NOMO-1 treated with DMSO at 0.1 percent for 48 hours (cell line): ENCODE results near the gene TCEAL1.
"Not testable (repeated sequence)": the region's sequence is repeated elsewhere in the genome, so short reads cannot be mapped to it uniquely, and the experiment has no call there.

Source experiments
- DNase-seq: peaks from one replicate; lab custom pipeline; 2025; ENCODE audit not compliant: unreplicated experiment; lab: John Stamatoyannopoulos, UW

Gene TCEAL1

GRCh38 chrX:103631145-103631544 lies 2.4 kb downstream of the TCEAL1 start:
- no peak for DNase-seq

GRCh38 chrX:103635436-103635835 lies 6.7 kb downstream of the TCEAL1 start:
- DNase-seq = no peak

- no peak for DNase-seq
These were observed 9.0 kb downstream of the TCEAL1 start for GRCh38 chrX:103637604-103638338.

DNA sequence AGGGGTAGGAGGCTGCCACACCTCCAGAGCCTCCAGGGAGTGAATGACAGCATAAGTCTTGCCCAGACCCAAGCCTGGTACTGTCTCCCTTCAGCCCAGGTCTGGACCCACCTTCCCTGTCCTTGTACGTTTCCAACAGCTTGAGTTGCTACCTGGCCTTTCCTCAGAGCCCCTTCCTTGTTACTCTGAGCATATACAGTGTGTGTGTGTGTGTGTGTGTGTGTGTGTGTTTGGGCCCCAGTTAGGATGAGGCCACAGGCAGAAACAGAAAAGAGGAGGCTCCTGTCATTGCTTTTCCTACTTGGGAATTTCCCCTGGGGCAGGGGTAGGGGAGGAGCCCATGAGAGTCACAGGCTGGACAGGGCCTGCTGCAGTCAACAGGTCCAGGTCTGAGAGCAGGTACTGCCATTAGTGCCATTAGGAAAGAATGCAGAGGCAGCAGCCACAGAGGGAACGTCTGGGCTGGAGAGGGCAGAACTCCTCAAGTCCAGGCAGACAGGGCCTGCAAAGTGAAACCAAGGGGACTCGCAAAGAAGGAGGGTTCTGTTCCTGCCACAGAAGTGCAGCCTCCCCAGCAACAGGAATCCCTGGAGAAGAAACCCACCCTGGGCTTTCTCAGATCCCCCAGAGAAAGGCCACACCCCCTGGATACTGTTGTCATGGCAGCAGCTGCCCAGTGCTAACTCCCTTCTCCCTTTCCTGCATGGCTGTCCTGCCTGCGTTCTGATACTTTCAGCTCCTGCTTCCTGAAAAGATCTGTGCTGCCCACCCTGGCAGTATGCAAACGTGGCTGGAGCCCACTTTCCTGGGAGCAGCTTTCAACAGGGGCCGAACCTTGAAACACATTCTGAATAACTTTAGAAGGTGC lies 9.9 kb downstream of the TCEAL1 start:
- DNase-seq = not testable (repeated sequence)

GRCh38 chrX:103640401-103641155 lies 11.8 kb downstream of the TCEAL1 start:
- no peak for DNase-seq

GRCh38 chrX:103644125-103644524 lies 15.3 kb downstream of the TCEAL1 start:
- DNase-seq = no peak

DNA sequence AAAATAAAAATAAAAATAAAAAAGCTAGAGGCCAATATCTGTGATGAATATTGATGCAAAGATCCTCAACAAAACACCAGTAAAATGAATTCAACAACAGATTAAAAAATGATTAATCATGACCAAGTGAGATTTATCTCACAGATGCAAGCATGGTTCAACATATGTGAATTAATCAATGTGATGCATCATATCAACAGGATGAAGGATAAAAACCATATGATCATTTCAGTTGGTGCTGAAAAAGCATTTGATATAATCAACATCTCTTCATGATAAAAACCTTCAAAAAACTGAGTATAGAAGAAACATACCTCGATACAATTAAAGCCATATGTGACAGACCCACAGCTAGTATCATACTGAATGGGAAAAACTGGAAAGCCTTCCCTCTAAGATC lies 18.9 kb downstream of the TCEAL1 start:
- DNase-seq = no peak

GRCh38 chrX:103651151-103651773 lies 22.5 kb downstream of the TCEAL1 start:
- no peak for DNase-seq

DNA sequence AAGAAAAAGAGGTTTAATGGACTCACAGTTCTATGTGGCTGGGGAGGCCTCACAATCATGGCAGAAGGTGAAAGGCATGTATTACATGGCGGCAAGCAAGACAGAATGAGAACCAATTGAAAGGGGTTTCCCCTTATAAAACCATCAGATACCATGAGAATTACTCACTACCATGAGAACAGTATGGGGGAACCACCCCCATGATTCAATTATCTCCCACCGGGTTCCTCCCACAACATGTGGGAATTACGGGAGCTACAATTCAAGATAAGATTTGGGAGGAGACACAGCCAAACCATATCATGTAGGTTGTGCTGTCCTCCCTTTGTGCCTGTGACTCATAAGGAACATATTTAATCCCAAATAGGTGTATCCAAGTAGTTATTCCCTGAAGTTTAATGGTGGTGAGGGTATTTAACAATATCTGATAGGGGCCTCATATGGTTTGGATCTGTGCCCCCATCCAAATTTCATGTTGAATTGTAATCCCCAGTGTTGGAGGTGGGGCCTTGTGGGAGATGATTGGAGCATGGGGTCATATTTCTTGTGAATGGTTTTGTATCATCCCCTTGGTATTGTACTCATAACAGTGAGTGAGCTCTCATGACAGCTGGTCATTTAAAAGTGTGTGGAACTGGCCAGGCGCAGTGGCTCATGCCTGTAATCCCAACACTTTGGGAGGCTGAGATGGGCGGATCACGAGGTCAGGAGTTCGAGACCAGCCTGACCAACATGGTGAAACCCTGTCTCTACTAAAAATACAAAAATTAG lies 26.6 kb downstream of the TCEAL1 start:
- DNase-seq = not testable (repeated sequence)

DNA sequence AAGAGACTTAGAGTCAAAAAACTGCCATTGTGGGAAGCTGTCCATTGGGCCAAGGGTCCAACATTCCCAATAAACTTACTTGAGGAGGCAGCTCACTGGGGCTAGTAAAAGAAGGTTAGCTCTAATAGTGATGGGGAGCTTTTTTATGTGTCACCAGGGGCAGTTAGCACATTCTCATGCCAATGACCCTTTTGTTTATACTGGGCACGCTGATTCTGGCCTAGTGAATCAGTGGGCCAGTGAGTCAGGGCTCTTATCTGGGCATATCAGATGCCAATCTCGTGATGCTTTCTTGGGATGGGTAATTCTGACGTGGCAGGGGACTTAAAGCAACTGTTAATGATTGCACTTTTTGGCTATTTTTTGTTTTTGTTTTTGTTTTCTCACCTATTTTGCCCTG lies 27.8 kb downstream of the TCEAL1 start:
- DNase-seq = no peak

DNA sequence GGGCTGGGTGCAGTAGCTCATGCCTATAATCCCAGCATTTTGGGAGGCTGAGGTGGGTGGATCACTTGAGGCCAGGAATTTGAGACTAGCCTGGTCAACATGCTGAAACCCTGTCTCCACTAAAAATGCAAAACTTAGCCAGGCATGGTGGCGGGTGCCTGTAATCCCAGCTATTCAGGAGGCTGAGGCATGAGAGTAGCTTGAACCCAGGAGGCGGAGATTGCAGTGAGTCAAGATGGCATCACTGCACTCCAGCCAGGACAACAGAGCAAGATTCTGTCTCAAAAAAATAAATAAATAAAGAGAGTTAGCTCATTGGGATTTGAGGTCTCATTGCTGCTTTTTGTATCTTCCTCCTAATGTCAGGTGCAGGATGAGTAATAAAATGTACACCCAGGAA lies 28.3 kb downstream of the TCEAL1 start:
- not testable (repeated sequence) for DNase-seq

GRCh38 chrX:103658681-103659433 lies 30.1 kb downstream of the TCEAL1 start:
- no peak for DNase-seq

GRCh38 chrX:103659460-103659859 lies 30.7 kb downstream of the TCEAL1 start:
- DNase-seq = not testable (repeated sequence)

DNA sequence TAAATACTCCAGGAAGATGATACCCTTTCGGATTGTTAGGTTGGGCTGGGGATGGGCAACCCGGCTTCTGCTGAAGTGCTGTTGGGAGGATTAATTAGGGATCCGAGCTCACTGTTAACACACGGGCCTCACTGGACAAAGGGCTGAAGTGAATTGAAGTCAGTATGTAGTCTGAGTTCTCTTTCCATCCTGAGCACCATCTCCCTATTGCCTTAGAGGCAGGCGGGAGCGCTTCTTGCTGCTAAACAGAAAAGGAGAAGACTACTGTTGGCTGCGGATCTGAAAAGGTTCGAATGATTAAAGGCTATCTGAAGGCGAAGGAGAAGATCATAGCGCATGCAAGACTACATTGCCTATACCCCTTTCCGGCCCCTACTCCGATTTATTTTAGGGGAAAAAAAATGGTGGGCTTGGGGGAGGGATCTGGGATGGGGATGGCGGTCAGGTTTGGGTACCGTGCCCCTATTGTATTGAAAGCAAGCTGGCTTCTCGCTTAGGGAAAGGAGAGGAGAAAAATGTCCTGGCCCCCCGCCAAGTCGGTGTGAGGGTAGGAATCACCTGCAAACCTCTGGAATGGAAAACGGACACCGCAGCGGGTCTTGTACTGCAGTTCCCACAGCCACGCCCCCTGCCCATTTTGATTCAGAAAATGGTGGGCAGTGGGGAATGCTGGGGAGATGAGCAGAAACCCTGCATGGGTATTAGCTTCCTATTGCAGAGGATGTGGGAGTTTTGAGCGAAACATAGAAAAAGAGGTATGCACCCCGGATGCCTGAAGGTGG lies 35.4 kb downstream of the TCEAL1 start:
- DNase-seq = no peak

GRCh38 chrX:103666202-103667107 lies 37.7 kb downstream of the TCEAL1 start:
- no peak for DNase-seq

GRCh38 chrX:103669745-103670144 lies 41.0 kb downstream of the TCEAL1 start:
- no peak for DNase-seq

- DNase-seq = no peak
These were observed 46.0 kb downstream of the TCEAL1 start for GRCh38 chrX:103674531-103675454.
